GM10847 (cell line): Measurements from ENCODE around the gene CDC42BPB.

Experiments
- POLR2A ChIP-seq: IDR thresholded peaks from 2 replicates; pipeline ENCODE4 v1.6.1; 2011; ENCODE audit not compliant: insufficient read length; ENCODE audit errors: extremely low read depth

The CDC42BPB gene

DNA sequence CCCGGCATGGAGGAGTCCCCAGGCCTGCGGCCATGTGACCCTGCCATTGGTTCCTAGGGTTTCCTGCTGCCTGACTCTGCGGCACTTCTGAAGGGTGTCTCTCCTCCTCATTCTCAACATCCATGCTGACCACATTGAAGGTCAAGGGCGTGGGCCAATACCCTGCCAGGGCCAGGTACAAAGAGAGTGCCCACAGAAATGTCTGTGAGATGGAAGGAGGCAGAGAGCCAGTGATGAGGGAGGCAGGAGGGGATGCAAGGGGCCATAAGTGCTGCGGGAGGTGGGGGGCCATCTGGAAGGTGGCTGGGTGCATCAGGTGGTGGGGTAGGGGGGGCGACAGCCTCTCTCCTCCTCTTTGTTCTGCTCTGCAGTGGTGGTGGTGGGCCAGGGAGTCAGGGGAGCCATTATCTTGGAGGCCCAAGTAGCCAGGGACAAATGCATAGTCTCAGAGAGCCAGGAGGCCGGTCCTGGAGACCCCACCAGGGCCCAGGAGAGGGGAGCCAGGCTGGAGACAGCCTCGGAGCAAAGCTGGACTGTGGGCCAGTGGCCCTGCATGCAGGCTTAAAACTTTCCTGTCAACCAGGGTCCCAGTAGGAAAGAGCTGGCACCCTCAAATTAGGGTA, 13.0 kb upstream of the CDC42BPB start:
- TF ChIP-seq POLR2A, result no peak

- TF ChIP-seq POLR2A, result no peak
These were observed 11.2 kb upstream of the CDC42BPB start for GRCh38 chr14:103068351-103069073.

- TF ChIP-seq POLR2A, result no peak
These were observed 10.0 kb upstream of the CDC42BPB start for GRCh38 chr14:103067231-103067954.

DNA sequence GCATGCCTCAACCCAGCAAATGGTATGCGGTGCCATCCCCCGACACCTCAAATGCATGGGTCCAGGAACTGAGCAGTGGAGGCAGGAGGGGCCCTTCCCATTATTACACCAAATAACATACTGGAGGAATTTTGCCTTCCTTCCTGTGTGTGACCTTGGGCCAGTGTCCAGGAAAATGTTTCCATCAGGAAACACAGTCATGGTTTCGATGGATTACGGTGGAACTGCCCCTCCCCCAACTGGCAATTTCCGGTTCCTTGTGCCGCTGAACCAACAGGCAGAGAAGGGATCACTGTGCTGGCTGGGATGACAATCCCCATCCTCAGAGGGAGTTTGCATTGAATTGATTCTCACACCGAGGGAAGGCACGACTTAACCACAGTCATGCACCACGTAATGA, 9.1 kb upstream of the CDC42BPB start:
- TF ChIP-seq POLR2A, result no peak

GRCh38 chr14:103065861-103066260, 8.5 kb upstream of the CDC42BPB start:
- no peak for TF ChIP-seq POLR2A

- TF ChIP-seq POLR2A, result no peak
These were observed 7.6 kb upstream of the CDC42BPB start for GRCh38 chr14:103064978-103065377.

GRCh38 chr14:103064436-103064835, 7.1 kb upstream of the CDC42BPB start:
- no peak for TF ChIP-seq POLR2A

DNA sequence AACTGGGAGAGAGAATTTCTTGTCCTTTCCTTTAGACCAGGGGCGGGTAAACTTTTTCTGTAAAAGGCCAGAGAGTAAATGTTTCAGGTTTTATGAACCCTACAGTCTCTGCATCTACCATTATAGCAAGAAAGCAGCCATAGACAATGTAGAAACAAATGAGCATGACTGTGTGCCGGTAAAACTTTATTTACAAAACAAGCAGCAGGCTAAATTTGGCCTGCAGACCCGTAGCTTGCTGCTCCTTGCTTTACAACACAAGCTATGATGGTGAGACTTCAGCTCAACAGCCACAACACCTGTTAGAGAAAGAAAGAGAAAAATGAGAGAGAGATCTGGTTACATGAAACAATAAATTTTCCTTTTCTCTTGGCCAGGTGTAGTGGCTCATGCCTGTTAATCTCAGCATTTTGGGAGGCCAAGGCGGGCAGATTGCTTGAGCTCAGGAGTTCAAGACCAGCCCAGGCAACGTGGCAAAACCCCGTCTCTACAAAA, 4.2 kb upstream of the CDC42BPB start:
- no peak for TF ChIP-seq POLR2A

DNA sequence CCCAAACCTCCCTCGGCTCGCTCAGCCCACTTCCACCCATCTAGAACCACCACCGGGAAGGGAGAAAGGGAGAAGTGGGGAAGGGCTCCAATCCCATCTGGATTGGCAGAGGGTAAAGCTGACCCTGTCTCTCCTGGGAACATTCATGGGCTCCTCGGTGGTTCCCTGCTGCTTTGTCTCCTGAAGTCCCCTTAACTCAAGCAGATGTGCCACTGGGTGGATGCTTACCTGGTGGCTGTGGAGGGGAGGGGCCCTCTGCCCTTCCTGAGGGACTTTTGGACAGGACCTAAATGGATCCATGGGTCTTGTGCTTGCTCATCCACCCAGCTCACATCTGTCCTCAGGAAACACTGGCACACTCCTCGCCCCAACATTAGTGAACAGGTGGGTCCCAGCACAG, 2.2 kb upstream of the CDC42BPB start:
- no peak for TF ChIP-seq POLR2A

- TF ChIP-seq POLR2A, result no peak
These were observed 1.1 kb upstream of the CDC42BPB start for GRCh38 chr14:103058164-103059055.

- no peak for TF ChIP-seq POLR2A
These were observed 349 bp downstream of the CDC42BPB start for GRCh38 chr14:103057028-103057371.

GRCh38 chr14:103056322-103057027, 874 bp downstream of the CDC42BPB start:
- no peak for TF ChIP-seq POLR2A

DNA sequence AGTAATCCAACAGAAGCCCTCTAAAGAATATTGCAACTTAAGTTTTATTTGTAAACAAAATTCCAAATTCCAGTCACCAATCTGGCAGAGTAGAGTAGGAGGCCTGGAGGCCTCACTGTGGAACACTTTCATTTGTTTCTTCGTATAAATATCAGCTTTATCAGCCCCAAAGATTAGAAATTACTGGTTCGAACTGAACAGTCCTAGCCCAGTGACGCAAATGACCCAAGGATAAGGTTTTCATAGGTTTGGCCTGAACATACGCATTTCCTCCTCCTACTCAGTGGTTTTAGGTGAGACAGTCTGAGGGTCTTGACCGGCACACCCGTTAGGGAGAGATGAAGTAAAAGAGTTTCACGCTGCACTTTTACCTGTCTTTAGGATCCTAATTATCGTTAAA, 1.7 kb downstream of the CDC42BPB start:
- no peak for TF ChIP-seq POLR2A

DNA sequence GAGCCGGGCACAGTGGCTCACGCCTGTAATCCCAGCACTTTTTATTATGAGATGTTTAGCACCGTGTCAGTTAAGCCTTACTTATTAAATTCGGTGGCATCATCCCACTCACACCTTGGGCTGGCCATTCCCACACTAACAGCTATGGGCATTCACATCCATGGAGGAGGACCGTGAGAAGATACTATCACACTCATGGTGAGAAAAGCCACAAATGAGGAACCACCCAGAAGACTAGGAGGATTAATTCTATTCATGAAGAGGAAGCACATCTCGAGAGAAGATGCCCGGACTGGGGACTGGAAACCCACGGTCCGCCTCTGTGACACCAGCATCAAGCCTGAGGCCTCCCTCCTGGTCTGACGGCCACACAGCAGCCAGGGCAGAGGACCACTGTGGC, 4.9 kb downstream of the CDC42BPB start:
- TF ChIP-seq POLR2A, result no peak

GRCh38 chr14:103050935-103051334, 6.4 kb downstream of the CDC42BPB start:
- no peak for TF ChIP-seq POLR2A
